ENCODE results near the gene BORCS5.

The BORCS5 gene

DNA sequence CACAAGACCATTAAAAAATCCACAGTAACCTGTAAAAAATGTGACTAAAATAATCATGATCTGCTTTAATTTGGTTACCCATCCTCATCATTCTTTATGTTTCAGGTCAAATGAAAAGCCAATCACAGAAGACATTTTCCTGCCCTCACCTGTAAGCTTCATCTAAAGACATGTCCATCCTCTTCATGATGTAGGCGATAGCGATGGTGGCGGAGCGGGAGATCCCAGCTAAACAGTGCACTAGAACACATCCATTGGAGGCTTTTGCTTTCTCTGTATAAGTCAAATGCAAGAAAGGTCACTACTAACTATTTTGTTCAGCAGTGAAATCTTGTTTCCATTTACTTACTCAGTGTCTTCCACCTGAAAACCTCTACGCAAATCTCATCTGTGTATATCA is 123.2 kb downstream of the BORCS5 start:
- Histone ChIP-seq H3K4me3 (ENCODE audit: low read depth in 1 of 2, low read length in 2 of 2) (no peak overlapping the region), H3K27me3 (ENCODE audit: low read depth, low read length) (no peaks in the 10 kb centered on the region), H3K36me3 (ENCODE audit: control insufficient read depth in 1 of 2, insufficient read depth in 2 of 2, low read length in 2 of 2) (peaks cover 44 to 54% of the 10 kb centered on the region in 2 donors), H3K27ac (ENCODE audit: low read length) (no peak overlapping the region), H3K4me1 (ENCODE audit: control insufficient read depth in 1 of 2, insufficient read depth in 2 of 2, low read length in 2 of 2) (no peaks in the 10 kb centered on the region), H3K9me3 (ENCODE audit: control insufficient read depth in 1 of 2, low read length in 2 of 2) (no peaks in the 10 kb centered on the region)

DNA sequence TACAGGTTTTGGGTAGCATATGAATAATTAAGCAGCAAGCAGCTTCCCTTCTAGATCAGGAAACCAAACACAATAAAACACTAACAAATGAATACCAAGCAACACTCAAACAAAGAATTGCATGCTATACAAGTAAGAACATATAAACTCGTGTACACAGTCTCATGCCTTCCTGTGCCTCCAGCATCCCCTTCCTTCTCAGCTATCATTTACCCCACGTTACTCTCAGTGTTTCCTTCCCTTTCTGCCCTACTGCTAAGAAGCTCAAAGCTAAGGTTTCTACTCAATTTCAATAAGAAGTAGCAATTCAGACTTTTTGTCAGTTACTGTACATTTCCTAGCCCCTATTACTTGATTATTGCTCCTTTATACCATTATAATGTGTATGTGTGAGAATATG is 124.8 kb downstream of the BORCS5 start:
- no peaks in the 10 kb centered on the region for H3K9me3 ChIP-seq (ENCODE audit: control insufficient read depth in 1 of 2, low read length in 2 of 2)
- peaks cover 38 to 56% of the 10 kb centered on the region in 2 donors for H3K36me3 ChIP-seq (ENCODE audit: control insufficient read depth in 1 of 2, insufficient read depth in 2 of 2, low read length in 2 of 2)
- no peaks in the 10 kb centered on the region for H3K4me1 ChIP-seq (ENCODE audit: control insufficient read depth in 1 of 2, insufficient read depth in 2 of 2, low read length in 2 of 2)
- no peak overlapping the region for H3K4me3 ChIP-seq (ENCODE audit: low read depth in 1 of 2, low read length in 2 of 2)
- H3K27me3 ChIP-seq (ENCODE audit: low read depth, low read length) = no peaks in the 10 kb centered on the region
- H3K27ac ChIP-seq (ENCODE audit: low read length) = peak overlapping the region; percentile 27

DNA sequence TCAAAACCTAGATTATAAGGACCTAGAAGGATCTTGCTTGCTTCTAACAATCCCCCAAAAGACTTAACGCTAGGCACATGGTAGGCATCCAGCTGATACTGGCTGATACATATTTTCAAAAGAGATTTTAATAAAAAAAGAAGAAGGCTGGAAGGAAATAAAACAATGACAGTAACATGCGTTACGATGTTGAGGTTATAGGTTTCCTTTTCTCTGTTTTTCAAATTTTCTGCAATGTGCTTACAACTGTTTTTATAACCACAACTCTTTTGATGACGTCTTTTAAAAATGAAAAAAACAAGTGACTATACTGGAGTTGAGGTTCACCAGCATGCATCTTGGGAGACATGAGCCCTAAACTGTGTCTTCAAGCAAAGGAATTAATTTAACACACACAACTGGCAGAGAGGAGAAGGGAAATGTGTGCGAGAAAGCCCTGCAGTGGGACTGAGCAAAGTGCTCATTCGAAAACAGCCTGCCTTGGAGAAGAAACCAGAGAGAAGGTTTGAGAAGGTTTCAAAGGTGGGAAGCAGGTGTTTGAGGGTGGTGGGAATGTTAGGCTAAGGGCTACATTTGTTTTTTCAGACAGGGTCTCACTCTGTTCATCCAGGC is 125.4 kb downstream of the BORCS5 start:
- H3K27me3 ChIP-seq (ENCODE audit: low read depth, low read length) = no peaks in the 10 kb centered on the region
- peak overlapping the region; percentile 27 for H3K27ac ChIP-seq (ENCODE audit: low read length)
- no peak overlapping the region for H3K4me3 ChIP-seq (ENCODE audit: low read depth in 1 of 2, low read length in 2 of 2)
- H3K36me3 ChIP-seq (ENCODE audit: control insufficient read depth in 1 of 2, insufficient read depth in 2 of 2, low read length in 2 of 2) = peaks cover 35 to 51% of the 10 kb centered on the region in 2 donors
- H3K4me1 ChIP-seq (ENCODE audit: control insufficient read depth in 1 of 2, insufficient read depth in 2 of 2, low read length in 2 of 2) = no peaks in the 10 kb centered on the region
- no peaks in the 10 kb centered on the region for H3K9me3 ChIP-seq (ENCODE audit: control insufficient read depth in 1 of 2, low read length in 2 of 2)

DNA sequence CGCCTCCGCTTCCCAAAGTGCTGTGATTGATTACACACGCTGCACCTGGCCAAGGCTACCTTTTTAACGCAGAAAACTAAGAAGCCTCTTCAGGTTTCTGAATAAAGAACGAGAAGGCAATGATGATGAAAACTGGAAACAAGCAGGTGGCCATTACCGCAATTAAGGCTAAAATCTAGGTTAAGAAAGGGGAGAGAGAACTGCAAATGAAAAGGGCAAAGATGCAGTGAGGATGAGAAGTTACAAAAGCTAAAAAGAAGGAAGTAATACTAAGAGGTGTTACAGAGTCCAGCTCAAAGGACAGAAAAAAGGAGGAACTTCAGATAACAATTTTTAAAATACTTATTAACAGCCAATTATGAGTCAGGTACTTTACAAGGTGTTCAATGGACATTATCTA is 126.1 kb downstream of the BORCS5 start:
- H3K27ac ChIP-seq (ENCODE audit: low read length) = no peak overlapping the region
- no peaks in the 10 kb centered on the region for H3K9me3 ChIP-seq (ENCODE audit: control insufficient read depth in 1 of 2, low read length in 2 of 2)
- no peaks in the 10 kb centered on the region for H3K27me3 ChIP-seq (ENCODE audit: low read depth, low read length)
- H3K4me1 ChIP-seq (ENCODE audit: control insufficient read depth in 1 of 2, insufficient read depth in 2 of 2, low read length in 2 of 2) = no peaks in the 10 kb centered on the region
- no peak overlapping the region for H3K4me3 ChIP-seq (ENCODE audit: low read depth in 1 of 2, low read length in 2 of 2)
- H3K36me3 ChIP-seq (ENCODE audit: control insufficient read depth in 1 of 2, insufficient read depth in 2 of 2, low read length in 2 of 2) = peaks cover 31 to 46% of the 10 kb centered on the region in 2 donors

DNA sequence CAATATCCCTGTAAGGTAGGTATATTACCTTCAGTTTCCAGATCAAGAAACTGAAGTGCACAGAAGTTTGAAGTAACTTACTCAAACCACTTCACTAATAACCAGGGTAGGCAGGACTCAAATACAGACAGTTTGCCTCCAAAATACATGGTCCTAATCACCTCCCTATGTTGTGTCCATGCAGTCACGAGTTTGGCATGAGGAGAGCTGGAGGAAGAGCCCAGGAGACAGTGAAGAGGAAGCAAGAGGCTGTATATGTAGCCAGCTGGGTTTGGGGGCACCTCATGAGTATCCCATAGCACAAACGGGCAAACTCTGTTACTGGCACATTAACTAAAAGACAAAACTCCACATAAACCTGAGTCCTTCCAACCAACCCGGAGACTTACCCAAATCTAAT is 126.6 kb downstream of the BORCS5 start:
- H3K27me3 ChIP-seq (ENCODE audit: low read depth, low read length) = no peaks in the 10 kb centered on the region
- no peaks in the 10 kb centered on the region for H3K4me1 ChIP-seq (ENCODE audit: control insufficient read depth in 1 of 2, insufficient read depth in 2 of 2, low read length in 2 of 2)
- no peak overlapping the region for H3K4me3 ChIP-seq (ENCODE audit: low read depth in 1 of 2, low read length in 2 of 2)
- no peaks in the 10 kb centered on the region for H3K9me3 ChIP-seq (ENCODE audit: control insufficient read depth in 1 of 2, low read length in 2 of 2)
- peaks cover 35 to 41% of the 10 kb centered on the region in 2 donors for H3K36me3 ChIP-seq (ENCODE audit: control insufficient read depth in 1 of 2, insufficient read depth in 2 of 2, low read length in 2 of 2)
- peak overlapping the region; percentile 30 for H3K27ac ChIP-seq (ENCODE audit: low read length)

DNA sequence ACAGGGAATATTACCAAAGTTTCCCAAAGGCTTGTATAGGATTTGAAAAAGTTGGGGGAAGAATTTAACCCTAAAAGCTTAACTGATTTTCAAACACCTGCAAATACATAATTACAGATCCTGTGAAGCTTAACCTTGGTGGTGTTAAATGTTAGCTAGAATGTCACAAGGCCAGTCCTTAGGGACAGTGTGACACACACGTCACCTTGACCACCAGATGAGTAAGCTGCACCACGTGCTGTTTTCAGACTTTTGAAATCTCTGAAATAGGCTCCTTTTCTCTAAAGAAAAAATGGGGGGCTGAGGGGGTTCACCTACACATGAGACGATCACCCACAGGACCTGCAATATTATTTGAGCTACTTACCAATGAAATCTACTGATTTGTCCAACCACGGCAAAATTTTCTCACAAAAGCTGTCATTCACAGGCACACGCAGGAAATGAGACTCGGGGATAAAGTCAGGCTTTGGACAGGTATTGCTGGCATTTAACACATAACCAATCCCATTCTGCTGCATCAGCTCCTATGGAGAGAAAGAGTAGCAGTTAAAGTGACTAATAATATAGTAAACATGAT is 129.9 kb downstream of the BORCS5 start:
- Histone ChIP-seq H3K4me1 (ENCODE audit: control insufficient read depth in 1 of 2, insufficient read depth in 2 of 2, low read length in 2 of 2) (no peaks in the 10 kb centered on the region), H3K27ac (ENCODE audit: low read length) (no peak overlapping the region), H3K27me3 (ENCODE audit: low read depth, low read length) (no peaks in the 10 kb centered on the region), H3K36me3 (ENCODE audit: control insufficient read depth in 1 of 2, insufficient read depth in 2 of 2, low read length in 2 of 2) (peaks cover 14 to 17% of the 10 kb centered on the region in 2 donors), H3K9me3 (ENCODE audit: control insufficient read depth in 1 of 2, low read length in 2 of 2) (no peaks in the 10 kb centered on the region), H3K4me3 (ENCODE audit: low read depth in 1 of 2, low read length in 2 of 2) (no peak overlapping the region)

DNA sequence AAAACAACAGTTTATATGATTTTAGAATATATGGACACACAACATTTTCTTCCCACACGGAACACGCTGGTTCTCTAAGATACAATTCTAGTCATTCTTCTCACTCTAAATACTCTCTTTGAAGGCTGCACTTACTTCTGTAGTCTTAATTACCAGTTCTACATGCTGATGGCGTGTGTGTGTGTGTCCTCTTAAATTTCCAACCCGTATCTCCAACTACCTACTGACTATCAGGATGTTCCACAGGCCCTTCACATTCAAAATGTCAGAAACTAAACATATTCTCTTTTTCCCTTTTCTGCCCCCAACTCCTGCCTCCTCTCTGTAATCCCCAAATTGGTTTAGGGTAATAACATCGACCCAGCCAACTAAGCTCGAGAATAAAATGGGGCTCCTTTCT is 130.6 kb downstream of the BORCS5 start:
- no peaks in the 10 kb centered on the region for H3K27me3 ChIP-seq (ENCODE audit: low read depth, low read length)
- H3K36me3 ChIP-seq (ENCODE audit: control insufficient read depth in 1 of 2, insufficient read depth in 2 of 2, low read length in 2 of 2) = peaks cover 13 to 21% of the 10 kb centered on the region in 2 donors
- no peaks in the 10 kb centered on the region for H3K9me3 ChIP-seq (ENCODE audit: control insufficient read depth in 1 of 2, low read length in 2 of 2)
- H3K4me1 ChIP-seq (ENCODE audit: control insufficient read depth in 1 of 2, insufficient read depth in 2 of 2, low read length in 2 of 2) = no peaks in the 10 kb centered on the region
- no peak overlapping the region for H3K27ac ChIP-seq (ENCODE audit: low read length)
- H3K4me3 ChIP-seq (ENCODE audit: low read depth in 1 of 2, low read length in 2 of 2) = no peak overlapping the region

DNA sequence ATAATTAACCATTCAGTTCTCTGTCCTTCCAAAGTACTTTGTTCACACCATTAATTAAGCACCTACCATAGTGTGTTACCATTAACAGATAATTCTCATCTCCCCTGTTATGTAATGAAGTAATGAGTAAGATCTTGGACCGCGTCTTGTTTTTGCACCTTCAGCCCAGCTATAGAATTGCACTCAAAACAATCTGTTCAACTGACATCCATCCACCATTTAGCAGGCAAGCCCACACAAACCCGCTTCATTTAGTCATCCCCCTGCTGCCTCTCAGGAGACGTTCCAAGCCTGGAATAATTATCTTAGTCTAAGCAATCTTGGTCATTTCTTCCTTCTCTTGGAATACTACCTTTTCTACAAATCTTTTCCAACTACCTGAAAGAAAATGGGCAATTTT is 131.4 kb downstream of the BORCS5 start:
- no peak overlapping the region for H3K27ac ChIP-seq (ENCODE audit: low read length)
- H3K36me3 ChIP-seq (ENCODE audit: control insufficient read depth in 1 of 2, insufficient read depth in 2 of 2, low read length in 2 of 2) = peaks cover 9 to 21% of the 10 kb centered on the region in 2 donors
- no peaks in the 10 kb centered on the region for H3K27me3 ChIP-seq (ENCODE audit: low read depth, low read length)
- no peak overlapping the region for H3K4me3 ChIP-seq (ENCODE audit: low read depth in 1 of 2, low read length in 2 of 2)
- H3K9me3 ChIP-seq (ENCODE audit: control insufficient read depth in 1 of 2, low read length in 2 of 2) = no peaks in the 10 kb centered on the region
- no peaks in the 10 kb centered on the region for H3K4me1 ChIP-seq (ENCODE audit: control insufficient read depth in 1 of 2, insufficient read depth in 2 of 2, low read length in 2 of 2)

DNA sequence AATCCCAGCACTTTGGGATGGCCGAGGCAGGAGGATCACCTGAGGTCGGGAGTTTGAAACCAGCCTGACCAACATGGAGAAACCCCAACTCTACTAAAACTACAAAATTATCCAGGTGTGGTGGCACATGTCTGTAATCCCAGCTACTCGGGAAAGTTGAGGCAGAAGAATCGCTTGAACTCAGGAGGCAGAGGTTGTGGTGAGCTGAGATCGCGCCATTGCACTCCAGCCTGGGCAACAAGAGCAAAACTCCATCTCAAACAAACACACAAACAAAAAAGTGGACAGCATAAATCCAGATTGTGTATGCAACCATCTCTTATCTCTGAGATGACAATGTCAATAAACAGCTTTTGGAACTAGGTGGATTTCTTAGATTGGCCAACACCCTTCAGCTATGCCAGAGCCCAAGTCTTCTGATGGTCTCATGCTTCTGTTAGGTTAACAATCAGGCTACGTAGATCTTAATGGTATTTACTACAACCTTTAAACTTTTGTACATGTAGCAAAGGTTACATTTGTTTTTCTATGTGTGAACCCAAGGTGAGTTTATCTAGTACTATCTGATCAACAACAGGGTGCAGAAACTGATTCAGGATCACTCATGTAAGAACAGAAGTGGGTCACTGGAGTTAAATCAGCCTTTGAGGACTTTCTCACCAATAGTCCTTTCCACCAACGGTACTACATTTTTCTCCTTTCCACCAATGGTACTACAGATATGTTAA is 132.1 kb downstream of the BORCS5 start:
- Histone ChIP-seq H3K27me3 (ENCODE audit: low read depth, low read length) (no peaks in the 10 kb centered on the region), H3K27ac (ENCODE audit: low read length) (no peak overlapping the region), H3K9me3 (ENCODE audit: control insufficient read depth in 1 of 2, low read length in 2 of 2) (no peaks in the 10 kb centered on the region), H3K4me3 (ENCODE audit: low read depth in 1 of 2, low read length in 2 of 2) (no peak overlapping the region), H3K36me3 (ENCODE audit: control insufficient read depth in 1 of 2, insufficient read depth in 2 of 2, low read length in 2 of 2) (peaks cover 9 to 21% of the 10 kb centered on the region in 2 donors), H3K4me1 (ENCODE audit: control insufficient read depth in 1 of 2, insufficient read depth in 2 of 2, low read length in 2 of 2) (peaks cover 0 to 5% of the 10 kb centered on the region in 2 donors)

DNA sequence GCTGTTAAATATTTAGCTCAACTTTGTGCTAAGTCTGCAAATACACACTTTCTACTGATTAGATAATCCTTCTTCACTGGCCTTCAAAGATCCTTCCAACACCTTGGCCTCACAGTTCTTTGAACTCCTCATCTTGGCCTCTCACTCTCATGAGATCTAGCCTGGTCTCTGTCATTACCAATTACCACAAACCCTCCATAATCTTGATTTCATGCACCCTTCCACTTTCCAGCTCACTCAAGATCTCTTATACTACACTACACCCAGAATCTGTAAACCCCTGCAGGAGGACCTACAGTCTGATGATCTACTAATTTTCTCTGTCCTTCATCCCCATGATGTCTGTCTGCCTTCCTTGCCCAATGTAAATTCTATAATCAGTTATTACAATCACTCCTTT is 134.7 kb downstream of the BORCS5 start:
- no peak overlapping the region for H3K27ac ChIP-seq (ENCODE audit: low read length)
- H3K36me3 ChIP-seq (ENCODE audit: control insufficient read depth in 1 of 2, insufficient read depth in 2 of 2, low read length in 2 of 2) = peaks cover 2 to 15% of the 10 kb centered on the region in 2 donors
- H3K27me3 ChIP-seq (ENCODE audit: low read depth, low read length) = no peaks in the 10 kb centered on the region
- H3K4me1 ChIP-seq (ENCODE audit: control insufficient read depth in 1 of 2, insufficient read depth in 2 of 2, low read length in 2 of 2) = peaks cover 0 to 5% of the 10 kb centered on the region in 2 donors
- no peaks in the 10 kb centered on the region for H3K9me3 ChIP-seq (ENCODE audit: control insufficient read depth in 1 of 2, low read length in 2 of 2)
- H3K4me3 ChIP-seq (ENCODE audit: low read depth in 1 of 2, low read length in 2 of 2) = no peak overlapping the region

DNA sequence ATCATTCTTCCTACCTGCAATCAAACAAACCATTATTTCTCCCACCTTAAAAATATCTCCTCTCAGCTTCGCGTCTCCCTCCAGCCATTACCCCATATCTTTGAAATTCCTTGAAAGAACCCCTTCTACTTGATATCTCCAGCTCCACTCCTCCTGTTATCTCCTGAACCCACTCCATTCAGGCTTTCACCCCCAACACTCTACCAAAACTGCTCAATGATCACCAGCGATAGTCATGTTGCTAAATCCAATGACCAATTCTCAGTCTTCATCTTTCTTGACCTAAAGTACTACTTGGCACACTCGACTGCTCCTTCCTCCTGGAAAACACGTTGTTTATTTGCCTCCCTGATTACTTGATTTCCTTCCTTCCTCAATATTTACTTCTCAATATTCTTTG is 135.7 kb downstream of the BORCS5 start:
- H3K4me1 ChIP-seq (ENCODE audit: control insufficient read depth in 1 of 2, insufficient read depth in 2 of 2, low read length in 2 of 2) = peaks cover 0 to 5% of the 10 kb centered on the region in 2 donors
- H3K27ac ChIP-seq (ENCODE audit: low read length) = no peak overlapping the region
- H3K4me3 ChIP-seq (ENCODE audit: low read depth in 1 of 2, low read length in 2 of 2) = no peak overlapping the region
- H3K9me3 ChIP-seq (ENCODE audit: control insufficient read depth in 1 of 2, low read length in 2 of 2) = no peaks in the 10 kb centered on the region
- no peaks in the 10 kb centered on the region for H3K27me3 ChIP-seq (ENCODE audit: low read depth, low read length)
- H3K36me3 ChIP-seq (ENCODE audit: control insufficient read depth in 1 of 2, insufficient read depth in 2 of 2, low read length in 2 of 2) = peaks cover 0 to 11% of the 10 kb centered on the region in 2 donors

All from muscle layer of duodenum (tissue), 2 donors.